Right lobe of liver (tissue), 4 donors: Measurements from ENCODE around the gene DZIP1L.

ENCODE experiments used
- CTCF ChIP-seq, 4 donors: fragments of 200-600 bp in 3 of 4; fragments of 450-650 bp in 1 of 4; IDR thresholded peaks; one replicate each; pipeline versions ENCODE4 v1.5.1 to v1.8.0; 2016 to 2022; ENCODE audit warnings: antibody characterized with exemption in 4 of 4, mild to moderate bottlenecking in 2 of 4
- POLR2A ChIP-seq: fragments of 450-650 bp; IDR thresholded peaks from one replicate; pipeline ENCODE4 v1.6.1; 2017; ENCODE audit warnings: antibody characterized with exemption, mild to moderate bottlenecking
- donor health status: DM: no; HTN: no; CAD: no.
- donor health status: DM: no; HTN: no; CAD: no.
- donor health status: DM: no; HTN: yes; CAD: no.

DNA sequence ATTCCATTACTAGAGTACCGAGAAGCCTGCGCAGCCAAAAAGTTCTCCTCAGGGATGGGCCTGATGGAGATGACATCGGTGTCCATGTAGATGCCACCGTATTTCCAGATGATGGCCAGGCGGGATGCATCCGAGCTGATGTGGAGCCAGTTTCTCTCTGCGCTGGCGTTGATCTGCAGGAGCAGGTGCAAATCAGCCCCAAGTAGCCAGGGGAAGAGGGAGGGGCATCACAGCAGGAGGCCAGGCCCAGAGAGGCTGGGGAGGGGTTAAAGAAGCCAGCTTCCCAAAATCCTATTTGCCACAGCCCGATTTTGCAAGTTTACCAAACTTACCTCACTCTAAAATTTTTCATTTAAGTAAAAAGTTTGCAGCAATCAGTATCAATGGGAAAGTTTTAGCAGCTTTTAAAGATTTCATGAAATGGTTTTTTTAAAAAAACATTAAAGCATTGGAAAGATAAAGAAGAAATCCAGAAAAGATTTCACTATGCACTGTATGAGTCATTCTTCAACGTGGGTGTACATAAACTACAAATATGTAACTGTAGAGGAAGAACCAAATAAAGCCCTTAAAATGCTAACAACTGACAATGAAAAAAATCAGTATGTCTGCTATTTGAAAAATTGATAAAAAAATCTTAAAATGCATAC, 9.4 kb upstream of the DZIP1L start:
- TF ChIP-seq CTCF (IDR thresholded peaks at IDR 0.05) (no peak), POLR2A (no peak)
